Stimulated activated CD4-positive, alpha-beta T cell treated with anti-CD3 and anti-CD28 coated beads, Interleukin-1b, Interleukin-23, amount 100 ng/mL, for 48 hours (primary cell): ENCODE measurements around the gene ALPK3.
"Not testable (repeated sequence)": the region's sequence is repeated elsewhere in the genome, so short reads cannot be mapped to it uniquely, and the experiment has no call there.

ENCODE experiments used
- DNase-seq: peaks from one replicate; pipeline ENCODE4 v3.0.0-alpha.2; 2020

The ALPK3 gene

GRCh38 chr15:84855136-84855535 lies 38.0 kb downstream of the ALPK3 start:
- no peak for DNase-seq

- no peak for DNase-seq
Observed at GRCh38 chr15:84855765-84856164, 38.6 kb downstream of the ALPK3 start.

DNA sequence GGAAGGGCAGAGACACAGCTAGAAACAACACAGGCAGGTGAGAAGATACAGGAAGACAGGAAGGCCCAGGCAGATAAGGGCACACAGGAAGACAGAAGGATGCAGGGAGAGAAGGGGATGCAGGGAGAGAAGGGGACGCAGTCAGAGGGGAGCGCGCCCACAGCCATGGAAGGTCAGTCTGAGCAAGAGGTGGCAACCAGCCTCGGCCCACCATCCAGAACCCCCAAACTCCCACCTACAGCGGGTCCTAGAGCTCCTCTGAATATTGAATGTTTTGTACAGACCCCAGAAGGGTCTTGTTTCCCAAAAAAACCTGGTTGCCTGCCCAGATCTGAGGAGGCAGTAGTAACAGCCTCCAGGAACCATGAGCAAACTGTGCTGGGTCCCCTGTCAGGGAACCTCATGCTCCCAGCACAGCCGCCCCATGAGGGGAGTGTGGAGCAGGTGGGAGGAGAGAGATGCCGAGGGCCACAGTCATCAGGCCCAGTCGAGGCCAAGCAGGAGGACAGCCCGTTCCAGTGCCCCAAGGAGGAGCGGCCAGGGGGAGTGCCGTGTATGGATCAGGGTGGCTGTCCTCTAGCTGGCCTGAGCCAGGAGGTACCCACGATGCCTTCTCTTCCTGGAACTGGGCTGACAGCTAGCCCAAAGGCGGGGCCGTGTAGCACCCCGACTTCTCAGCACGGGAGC lies 39.7 kb downstream of the ALPK3 start:
- DNase-seq, result no peak

DNA sequence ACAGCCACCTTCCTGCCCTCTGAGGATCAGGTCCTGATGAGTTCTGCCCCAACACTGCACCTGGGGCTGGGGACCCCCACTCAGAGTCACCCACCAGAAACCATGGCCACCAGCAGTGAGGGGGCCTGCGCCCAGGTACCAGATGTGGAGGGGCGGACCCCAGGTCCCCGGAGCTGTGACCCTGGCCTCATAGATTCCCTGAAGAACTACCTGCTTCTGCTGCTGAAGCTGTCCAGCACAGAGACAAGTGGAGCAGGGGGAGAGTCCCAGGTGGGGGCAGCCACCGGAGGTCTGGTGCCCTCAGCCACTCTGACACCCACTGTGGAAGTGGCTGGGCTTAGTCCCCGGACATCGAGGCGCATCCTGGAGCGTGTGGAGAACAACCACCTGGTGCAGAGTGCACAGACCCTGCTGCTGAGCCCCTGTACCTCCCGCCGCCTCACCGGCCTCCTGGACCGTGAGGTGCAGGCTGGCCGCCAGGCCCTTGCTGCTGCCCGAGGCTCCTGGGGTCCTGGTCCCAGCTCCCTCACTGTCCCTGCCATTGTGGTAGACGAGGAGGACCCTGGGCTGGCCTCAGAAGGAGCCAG lies 40.4 kb downstream of the ALPK3 start:
- no peak for DNase-seq

DNA sequence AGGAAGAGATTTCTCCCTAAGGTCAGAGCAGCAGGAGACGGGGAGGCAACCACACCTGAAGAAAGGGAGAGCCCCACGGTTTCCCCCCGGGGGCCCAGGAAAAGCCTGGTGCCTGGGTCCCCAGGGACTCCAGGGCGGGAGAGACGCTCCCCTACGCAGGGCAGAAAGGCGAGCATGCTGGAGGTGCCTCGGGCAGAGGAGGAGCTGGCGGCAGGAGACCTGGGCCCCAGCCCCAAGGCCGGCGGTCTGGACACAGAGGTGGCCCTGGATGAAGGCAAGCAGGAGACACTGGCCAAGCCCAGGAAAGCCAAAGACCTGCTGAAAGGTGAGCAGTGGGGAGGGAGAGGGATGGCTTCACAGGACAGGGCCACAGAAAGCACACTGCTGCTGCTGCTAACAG lies 41.1 kb downstream of the ALPK3 start:
- no peak for DNase-seq

DNA sequence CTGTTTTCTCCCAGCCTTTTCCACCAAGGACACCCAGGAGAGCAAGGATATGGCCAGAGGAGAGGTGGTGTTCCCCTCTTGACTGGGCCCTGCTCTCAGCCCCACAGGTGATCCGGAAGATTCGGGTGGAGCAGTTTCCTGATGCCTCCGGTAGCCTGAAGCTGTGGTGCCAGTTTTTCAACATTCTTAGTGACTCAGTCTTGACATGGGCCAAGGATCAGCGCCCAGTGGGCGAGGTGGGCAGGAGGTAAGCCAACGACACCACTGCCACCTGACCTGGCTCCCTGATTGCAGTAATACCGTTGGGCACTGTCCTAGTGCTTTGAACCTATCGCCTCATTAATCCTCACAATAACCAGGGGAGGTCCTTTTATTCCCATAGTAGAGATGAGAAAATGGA lies 42.0 kb downstream of the ALPK3 start:
- no peak for DNase-seq

- no peak for DNase-seq
Observed at GRCh38 chr15:84859651-84860050, 42.5 kb downstream of the ALPK3 start.

DNA sequence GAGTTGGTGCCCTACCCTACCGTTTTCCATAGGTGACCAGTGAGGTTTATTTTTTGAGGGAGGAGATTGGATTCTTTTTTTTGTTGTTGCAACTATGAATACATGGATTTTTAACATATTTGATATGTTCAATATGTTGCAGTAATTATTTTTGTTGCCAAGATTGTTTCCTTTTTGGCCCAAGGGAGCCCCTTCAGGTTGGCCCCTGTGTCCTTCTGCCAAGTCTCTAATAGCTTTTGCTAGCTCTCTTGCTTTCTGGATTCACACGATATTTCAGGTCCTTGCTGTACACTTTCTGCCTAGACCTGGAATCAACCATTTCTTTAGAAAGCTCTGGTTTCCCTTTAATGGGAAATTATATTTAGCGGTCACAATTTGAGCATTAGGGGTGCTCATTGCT lies 44.6 kb downstream of the ALPK3 start:
- no peak for DNase-seq

DNA sequence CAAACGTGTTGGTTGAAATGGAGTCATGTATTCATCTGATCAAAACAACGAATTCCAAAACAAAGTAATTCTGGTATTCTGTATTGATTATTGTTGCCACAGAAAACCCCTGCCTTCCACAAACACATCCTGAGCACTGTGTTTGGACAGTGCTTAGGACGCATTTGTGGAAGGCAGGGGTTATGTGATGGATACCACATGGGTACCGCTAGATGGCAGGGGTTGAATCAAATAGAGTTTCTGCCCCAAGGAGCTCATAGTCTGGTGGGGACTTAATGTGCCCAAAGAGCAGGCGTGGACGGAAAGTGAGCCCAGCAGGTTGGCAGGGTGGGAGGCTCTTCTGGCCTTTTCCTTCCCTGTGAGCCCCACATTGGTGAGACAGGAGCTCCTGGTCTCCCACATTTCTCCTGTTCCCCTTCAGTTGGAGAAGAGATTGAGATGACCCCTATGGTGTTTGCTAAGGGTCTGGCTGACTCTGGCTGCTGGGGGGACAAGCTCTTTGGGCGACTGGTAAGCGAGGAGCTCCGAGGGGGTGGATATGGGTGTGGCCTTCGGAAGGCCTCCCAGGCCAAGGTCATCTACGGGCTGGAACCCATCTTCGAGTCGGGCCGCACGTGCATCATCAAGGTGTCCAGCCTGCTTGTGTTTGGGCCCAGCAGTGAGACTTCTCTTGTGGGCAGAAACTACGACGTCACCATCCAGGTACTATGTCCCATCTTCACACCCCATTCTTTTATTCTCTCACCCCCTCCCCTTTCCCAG lies 45.2 kb downstream of the ALPK3 start:
- DNase-seq, result no peak

- DNase-seq, result no peak
Observed at GRCh38 chr15:84863565-84864443, 46.6 kb downstream of the ALPK3 start.

- DNase-seq, result no peak
Observed at GRCh38 chr15:84864444-84864795, 47.3 kb downstream of the ALPK3 start.

- DNase-seq, result no peak
Observed at GRCh38 chr15:84865074-84865569, 48.0 kb downstream of the ALPK3 start.

- no peak for DNase-seq
Observed at GRCh38 chr15:84868037-84868880, 51.1 kb downstream of the ALPK3 start.

- DNase-seq, result no peak
Observed at GRCh38 chr15:84869510-84869909, 52.4 kb downstream of the ALPK3 start.

DNA sequence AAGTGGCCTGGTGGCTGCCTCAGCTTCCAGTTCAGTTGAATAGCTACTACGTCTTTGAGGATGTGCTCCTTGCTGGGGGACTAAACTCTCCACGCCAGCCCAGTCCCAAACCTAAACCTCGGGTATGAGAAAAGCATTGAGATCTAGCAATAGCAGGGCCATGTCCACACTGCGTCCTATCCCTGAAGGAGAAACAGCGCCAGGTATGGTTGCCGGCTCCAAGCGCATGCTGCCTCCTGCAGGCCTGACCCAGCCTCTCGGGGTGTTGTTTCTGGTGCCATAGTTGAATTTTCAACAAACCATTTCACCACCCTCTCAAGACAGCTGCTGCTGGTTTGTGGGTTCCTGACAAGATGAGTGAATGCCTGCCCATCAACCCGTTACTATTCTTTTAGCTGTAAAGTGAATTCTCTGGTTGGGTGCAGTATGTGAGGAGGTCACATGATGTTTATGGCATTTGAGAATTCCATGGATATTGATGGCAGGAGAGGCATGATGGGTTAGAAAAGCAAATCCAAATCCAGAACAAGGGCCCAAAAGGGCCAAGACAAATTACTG lies 54.4 kb downstream of the ALPK3 start:
- DNase-seq, result no peak

DNA sequence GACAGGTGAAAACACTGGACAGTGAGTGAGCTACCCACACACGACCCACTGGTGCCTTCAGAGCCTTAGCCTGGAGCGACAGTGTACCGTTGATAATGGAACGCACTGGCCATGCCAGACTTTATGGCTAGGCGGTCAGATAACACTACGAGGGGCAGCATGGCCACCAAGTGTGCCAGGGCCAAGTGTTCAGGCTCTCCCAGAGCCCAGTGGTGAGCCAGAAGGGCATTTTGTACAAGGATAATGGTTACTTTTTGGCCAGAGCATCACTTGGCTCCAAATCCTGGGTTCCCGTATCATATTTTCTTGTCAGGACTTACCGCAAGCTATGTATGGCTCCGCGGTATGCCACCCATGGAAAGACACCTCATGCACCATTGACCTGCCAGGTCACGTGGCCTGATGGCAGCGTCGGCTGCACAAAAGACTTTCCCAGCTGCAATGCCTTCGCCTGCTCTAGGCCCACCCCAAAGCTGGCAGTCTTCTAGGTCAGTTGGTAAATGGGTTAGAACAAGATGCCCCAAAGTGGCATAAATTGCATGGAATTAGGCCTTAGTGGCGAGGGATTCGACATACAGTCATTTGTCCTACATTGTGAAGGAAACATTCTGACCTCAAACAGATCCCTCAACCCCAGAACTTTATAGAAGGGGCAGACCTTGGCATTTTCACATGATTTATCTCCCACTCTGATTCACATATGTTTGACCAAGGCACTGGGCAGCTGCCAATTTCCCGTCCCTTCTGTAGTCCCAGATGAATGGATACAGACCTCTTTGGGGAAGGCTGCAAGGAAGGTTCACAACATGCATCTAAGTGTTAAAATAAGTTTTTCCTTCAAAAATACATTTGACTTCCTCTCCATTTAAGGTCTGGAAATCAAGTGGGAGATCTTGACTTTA lies 55.1 kb downstream of the ALPK3 start:
- DNase-seq, result no peak

GRCh38 chr15:84873997-84874396 lies 56.8 kb downstream of the ALPK3 start:
- no peak for DNase-seq

GRCh38 chr15:84874981-84875699 lies 58.0 kb downstream of the ALPK3 start:
- no peak for DNase-seq

DNA sequence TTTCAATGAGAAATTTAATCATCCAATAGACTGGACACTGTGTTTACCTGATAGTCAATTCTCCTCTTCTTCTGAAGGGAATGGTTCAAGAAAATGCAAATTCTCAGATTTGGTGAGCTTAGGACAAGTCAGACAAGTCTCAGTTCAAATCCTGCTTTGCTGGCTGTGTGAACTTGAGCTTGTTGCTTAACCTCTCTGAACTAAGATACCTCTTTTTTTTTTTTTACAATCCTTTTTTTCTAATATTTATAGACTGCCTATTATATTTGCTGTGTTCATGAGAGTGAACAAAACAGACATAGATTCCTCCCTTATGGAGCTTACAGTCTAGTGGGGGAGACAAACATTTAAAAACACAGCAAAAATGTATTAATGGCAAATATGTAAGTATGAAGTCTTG lies 59.1 kb downstream of the ALPK3 start:
- no peak for DNase-seq

GRCh38 chr15:84877701-84878100 lies 60.5 kb downstream of the ALPK3 start:
- DNase-seq, result not testable (repeated sequence)
